ENCODE measurements around the gene UVSSA.

DNA sequence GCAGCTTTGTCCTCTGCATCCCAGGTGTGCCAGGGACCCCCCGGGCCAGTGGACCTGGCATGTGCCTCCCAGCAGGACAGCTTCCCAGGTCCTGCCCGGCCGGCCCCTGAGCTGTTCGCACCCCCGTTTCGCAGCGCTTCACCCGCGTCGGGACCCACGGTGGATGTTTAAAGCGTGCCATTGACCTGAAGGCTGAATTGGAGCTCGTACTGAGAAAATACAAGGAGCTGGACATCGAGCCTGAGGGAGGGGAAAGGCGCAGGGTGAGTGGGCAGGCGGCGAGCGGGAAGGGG lies 7.9 kb downstream of the UVSSA start:
- TF ChIP-seq, protein P1, sequence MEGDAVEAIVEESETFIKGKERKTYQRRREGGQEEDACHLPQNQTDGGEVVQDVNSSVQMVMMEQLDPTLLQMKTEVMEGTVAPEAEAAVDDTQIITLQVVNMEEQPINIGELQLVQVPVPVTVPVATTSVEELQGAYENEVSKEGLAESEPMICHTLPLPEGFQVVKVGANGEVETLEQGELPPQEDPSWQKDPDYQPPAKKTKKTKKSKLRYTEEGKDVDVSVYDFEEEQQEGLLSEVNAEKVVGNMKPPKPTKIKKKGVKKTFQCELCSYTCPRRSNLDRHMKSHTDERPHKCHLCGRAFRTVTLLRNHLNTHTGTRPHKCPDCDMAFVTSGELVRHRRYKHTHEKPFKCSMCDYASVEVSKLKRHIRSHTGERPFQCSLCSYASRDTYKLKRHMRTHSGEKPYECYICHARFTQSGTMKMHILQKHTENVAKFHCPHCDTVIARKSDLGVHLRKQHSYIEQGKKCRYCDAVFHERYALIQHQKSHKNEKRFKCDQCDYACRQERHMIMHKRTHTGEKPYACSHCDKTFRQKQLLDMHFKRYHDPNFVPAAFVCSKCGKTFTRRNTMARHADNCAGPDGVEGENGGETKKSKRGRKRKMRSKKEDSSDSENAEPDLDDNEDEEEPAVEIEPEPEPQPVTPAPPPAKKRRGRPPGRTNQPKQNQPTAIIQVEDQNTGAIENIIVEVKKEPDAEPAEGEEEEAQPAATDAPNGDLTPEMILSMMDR (IDR thresholded peaks at IDR 0.05; ENCODE audit: low read depth, low read length): no peak
- no peak for TF ChIP-seq EZH2phosphoT487 (IDR thresholded peaks at IDR 0.05; ENCODE audit: low read depth)
